HEK293T (cell line): ENCODE data around the gene TAOK2.

Experiments
- CTCF ChIA-PET: fragments of 350-600 bp; formaldehyde crosslinking; extraction: SDS; loops from one replicate; lab custom pipeline; 2021; ENCODE audit warnings: antibody characterized with exemption, inconsistent platforms; lab: Yijun Ruan, JAX
- POLR2A ChIA-PET: fragments of 350-600 bp; formaldehyde crosslinking; extraction: SDS; loops from one replicate; lab custom pipeline; 2020; ENCODE audit warnings: antibody characterized with exemption, inconsistent platforms; lab: Yijun Ruan, JAX
- DNase-seq: peaks from one replicate; pipeline ENCODE4 v3.0.0; 2012; ENCODE audit warnings: mixed read lengths; ENCODE audit errors: extremely low spot score
- ARNT ChIP-seq: fragments of 450-650 bp; IDR thresholded peaks from 2 replicates; pipeline ENCODE4 v1.6.1; 2017; ENCODE audit warnings: mild to moderate bottlenecking
- BHLHE40 ChIP-seq: fragments of 450-650 bp; IDR thresholded peaks from 2 replicates; pipeline ENCODE4 v1.6.1; 2016; ENCODE audit warnings: mild to moderate bottlenecking, moderate library complexity, borderline replicate concordance
- CTBP1 ChIP-seq: fragments of 450-650 bp; IDR thresholded peaks from 2 replicates; pipeline ENCODE4 v1.6.1; 2016; ENCODE audit warnings: borderline replicate concordance
- ELF4 ChIP-seq: fragments of 450-650 bp; IDR thresholded peaks from 2 replicates; pipeline ENCODE4 v1.6.1; 2017; ENCODE audit warnings: antibody characterized with exemption
- FOXA1 ChIP-seq: fragments of 450-650 bp; IDR thresholded peaks from 2 replicates; pipeline ENCODE4 v1.6.1; 2016; ENCODE audit warnings: mild to moderate bottlenecking
- FOXK2 ChIP-seq: fragments of 450-650 bp; IDR thresholded peaks from 2 replicates; pipeline ENCODE4 v1.6.1; 2016; ENCODE audit warnings: mild to moderate bottlenecking
- FOXM1 ChIP-seq: fragments of 450-650 bp; IDR thresholded peaks from 2 replicates; pipeline ENCODE4 v1.6.1; 2017; ENCODE audit warnings: mild to moderate bottlenecking, borderline replicate concordance
- HDGF ChIP-seq: fragments of 450-650 bp; IDR thresholded peaks from 2 replicates; pipeline ENCODE4 v1.6.1; 2017; ENCODE audit warnings: antibody characterized with exemption, borderline replicate concordance
- L3MBTL2 ChIP-seq: fragments of 450-650 bp; conservative IDR thresholded peaks from 2 replicates; pipeline ENCODE4 v1.6.1; 2016; ENCODE audit warnings: mild to moderate bottlenecking
- LEF1 ChIP-seq: fragments of 450-650 bp; IDR thresholded peaks from 2 replicates; pipeline ENCODE4 v1.6.1; 2017; ENCODE audit warnings: mild to moderate bottlenecking, borderline replicate concordance
- NFRKB ChIP-seq: fragments of 450-650 bp; IDR thresholded peaks from 2 replicates; pipeline ENCODE4 v1.6.1; 2016; ENCODE audit warnings: mild to moderate bottlenecking, moderate library complexity
- PKNOX1 ChIP-seq: fragments of 450-650 bp; IDR thresholded peaks from 2 replicates; pipeline ENCODE4 v1.6.1; 2016
- SP1 ChIP-seq: fragments of 450-650 bp; IDR thresholded peaks from 2 replicates; pipeline ENCODE4 v1.6.1; 2017
- SUZ12 ChIP-seq: fragments of 450-650 bp; IDR thresholded peaks from 2 replicates; pipeline ENCODE4 v1.6.1; 2016; ENCODE audit warnings: mild to moderate bottlenecking
- TARDBP ChIP-seq: fragments of 450-650 bp; IDR thresholded peaks from 2 replicates; pipeline ENCODE4 v1.6.1; 2016
- ZNF384 ChIP-seq: fragments of 450-650 bp; IDR thresholded peaks from 2 replicates; pipeline ENCODE4 v1.6.1; 2016

Gene TAOK2

DNA sequence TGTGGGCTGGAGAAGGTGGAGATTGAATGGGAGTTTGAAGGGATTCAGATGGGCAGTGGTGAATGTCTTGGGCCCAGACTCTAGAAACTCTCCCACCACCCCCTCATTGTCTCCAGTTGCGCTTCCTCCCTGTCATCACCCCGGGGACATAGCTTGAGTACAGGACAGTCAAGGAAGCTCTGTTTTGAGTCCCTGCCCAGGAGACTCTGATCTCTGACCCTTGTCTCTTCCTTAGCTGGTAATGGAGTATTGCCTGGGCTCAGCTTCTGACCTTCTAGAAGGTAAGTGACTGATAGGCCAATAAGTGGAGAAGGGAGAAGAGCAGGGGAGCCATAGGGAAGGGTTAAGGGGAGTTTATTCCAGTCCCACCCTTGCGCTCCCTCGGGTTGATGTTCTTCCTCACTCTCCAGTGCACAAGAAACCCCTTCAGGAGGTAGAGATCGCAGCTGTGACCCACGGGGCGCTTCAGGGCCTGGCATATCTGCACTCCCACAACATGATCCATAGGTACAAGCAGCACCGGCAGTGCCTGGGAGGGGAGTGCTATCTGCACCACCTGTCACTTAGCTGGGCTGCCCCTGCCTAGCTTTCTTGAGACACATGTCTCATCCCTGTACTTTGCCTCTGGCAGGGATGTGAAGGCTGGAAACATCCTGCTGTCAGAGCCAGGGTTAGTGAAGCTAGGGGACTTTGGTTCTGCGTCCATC, 5.0 kb downstream of the TAOK2 start:
- DNase-seq: no peak
- POLR2A ChIA-PET: interaction anchor here (1.2 to 10.5 kb wide), 5 partner anchors 10 to 53 kb away, joined by 5 to 102 read pairs (median 10); partner anchors contain the start of genes HIRIP3, INO80E, KCTD13 and TMEM219
- CTCF ChIA-PET: no interaction called here
- no peak for TF ChIP-seq FOXA1
- no peak for TF ChIP-seq ELF4
- TF ChIP-seq FOXK2: no peak
- no peak for TF ChIP-seq SUZ12
- no peak for TF ChIP-seq ZNF384
- TF ChIP-seq TARDBP: no peak
- no peak for TF ChIP-seq BHLHE40
- TF ChIP-seq PKNOX1: no peak
- TF ChIP-seq CTBP1: no peak
- no peak for TF ChIP-seq FOXM1
- TF ChIP-seq NFRKB: no peak
- no peak for TF ChIP-seq ARNT
- TF ChIP-seq L3MBTL2: no peak
- TF ChIP-seq LEF1: no peak
- no peak for TF ChIP-seq HDGF
- no peak for TF ChIP-seq SP1

- DNase-seq: no peak
- CTCF ChIA-PET: interaction anchor here (0.6 kb wide), 1 partner anchor 39 kb away, joined by 3 read pairs; no protein-coding TSS in a partner anchor
- no peak for TF ChIP-seq CTBP1
- TF ChIP-seq BHLHE40: no peak
- TF ChIP-seq FOXK2: no peak
- TF ChIP-seq NFRKB: no peak
- no peak for TF ChIP-seq FOXM1
- no peak for TF ChIP-seq SP1
- TF ChIP-seq L3MBTL2: no peak
- no peak for TF ChIP-seq LEF1
- no peak for TF ChIP-seq FOXA1
- no peak for TF ChIP-seq SUZ12
- TF ChIP-seq PKNOX1: no peak
- no peak for TF ChIP-seq TARDBP
- no peak for TF ChIP-seq HDGF
- no peak for TF ChIP-seq ZNF384
- TF ChIP-seq ARNT: no peak
- TF ChIP-seq ELF4: no peak
- POLR2A ChIA-PET: interaction anchor here (7.6 to 10.5 kb wide), 2 partner anchors 7 to 11 kb away, joined by 72 to 74 read pairs; partner anchors contain the start of genes HIRIP3, INO80E and TAOK2
Observed at GRCh38 chr16:29982560-29983419, 9.1 kb downstream of the TAOK2 start.

- CTCF ChIA-PET: no interaction called here
- POLR2A ChIA-PET: interaction anchor here (7.6 to 10.5 kb wide), 2 partner anchors 8 to 10 kb away, joined by 72 to 74 read pairs; partner anchors contain the start of genes HIRIP3, INO80E and TAOK2
- TF ChIP-seq FOXM1 (no peak), PKNOX1 (no peak), ARNT (no peak), L3MBTL2 (no peak), BHLHE40 (no peak)
- no peak for DNase-seq
Observed at GRCh38 chr16:29983420-29984136, 9.9 kb downstream of the TAOK2 start.

DNA sequence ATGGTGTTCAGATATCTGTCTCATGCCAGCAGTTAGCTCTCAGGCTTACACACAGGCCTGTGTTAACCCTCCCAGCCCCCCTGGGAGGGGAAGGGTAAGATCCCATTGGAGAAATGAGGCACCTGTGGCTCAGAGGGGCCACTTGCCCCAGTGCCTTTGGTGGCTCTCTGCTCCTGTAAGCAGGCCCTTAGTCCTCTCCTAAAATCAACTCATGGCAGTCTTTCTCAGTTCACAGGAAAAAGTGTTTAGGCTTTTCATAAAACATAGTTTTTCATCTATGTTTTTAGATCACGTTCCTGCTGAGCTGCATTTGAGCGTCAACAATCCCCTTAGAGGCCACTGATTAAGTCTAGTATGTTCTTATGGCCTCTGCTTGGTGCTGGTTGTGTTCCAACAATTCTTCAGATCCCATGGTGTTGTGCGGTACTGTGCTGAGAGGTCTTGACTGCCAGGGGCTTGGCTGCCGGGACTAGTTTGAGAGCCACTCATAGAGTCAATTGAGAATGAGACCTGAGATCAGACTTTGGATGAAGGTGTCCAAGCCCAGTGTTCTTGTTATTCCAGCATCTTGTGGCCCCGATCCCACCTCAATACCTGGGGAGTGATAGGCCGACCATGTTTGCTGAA, 10.6 kb downstream of the TAOK2 start:
- TF ChIP-seq FOXA1 (no peak), SP1 (no peak), HDGF (no peak), SUZ12 (no peak), PKNOX1 (no peak), ZNF384 (no peak), TARDBP (no peak), L3MBTL2 (no peak), ELF4 (no peak)
- DNase-seq: no peak
- ChIA-PET CTCF (no interaction called here), POLR2A (interaction anchor here (1.2 to 10.5 kb wide), 4 partner anchors 9 to 23 kb away, joined by 3 to 74 read pairs (median 38); partner anchors contain the start of genes HIRIP3, INO80E, TAOK2 and TMEM219)
